ENCODE results near the gene TWIST1. TPM values are rescaled to one million over a fixed set of nuclear protein-coding genes. Genes with fewer than 3 reads are reported as not detected.

Gene TWIST1
- total RNA-seq (ENCODE audit: low replicate concordance), result 28.7 and 33.2 TPM in 2 replicates

DNA sequence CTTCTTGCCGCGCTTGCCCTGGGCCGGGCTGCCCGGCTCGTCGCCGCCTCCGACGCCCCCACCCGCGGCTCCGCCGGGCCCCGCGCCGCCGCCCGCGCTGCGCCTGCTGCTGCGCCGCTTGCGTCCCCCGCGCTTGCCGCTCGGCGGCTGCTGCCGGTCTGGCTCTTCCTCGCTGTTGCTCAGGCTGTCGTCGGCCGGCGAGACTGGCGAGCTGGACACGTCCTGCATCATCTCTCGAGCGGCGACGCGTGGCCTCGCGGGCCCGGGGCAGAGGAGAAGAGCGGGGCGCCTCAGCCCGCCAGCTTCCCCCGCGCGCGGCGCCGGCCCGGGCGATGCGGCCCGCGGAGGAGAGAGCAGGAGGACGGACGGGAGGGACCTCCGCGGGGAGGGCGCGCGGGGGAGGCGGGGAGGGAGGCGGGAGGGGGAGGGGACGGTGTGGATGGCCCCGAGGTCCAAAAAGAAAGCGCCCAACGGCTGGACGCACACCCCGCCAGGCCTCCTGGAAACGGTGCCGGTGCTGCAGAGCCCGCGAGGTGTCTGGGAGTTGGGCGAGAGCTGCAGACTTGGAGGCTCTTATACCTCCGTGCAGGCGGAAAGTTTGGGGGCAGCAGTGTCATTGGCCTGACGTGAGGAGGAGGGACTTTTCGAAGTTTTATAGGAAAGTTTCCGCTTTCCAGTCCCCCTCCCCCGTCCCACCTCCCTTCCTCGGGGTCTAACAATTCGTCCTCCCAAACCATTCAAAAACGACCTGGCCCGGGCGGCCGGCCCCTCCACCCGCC is at the start of gene TWIST1:
Gene TWIST1, minus strand, starts transcription at position 546 of the 779 bp plus-strand sequence. Its CDS starts 315 bp downstream, at position 231.
- peak within 1 kb of the TSS; percentile 99 for H3K4me3 ChIP-seq (ENCODE audit: low read depth, low read length)
- no peak for TF ChIP-seq CTCF (IDR thresholded peaks at IDR 0.05; ENCODE audit: insufficient read depth, low read length)
- DNase-seq (ENCODE audit: low read depth), result peak; percentile 85

GRCh38 chr7:19161671-19162070 is 44.2 kb upstream of the TWIST1 start:
- peak; percentile 16 for DNase-seq (ENCODE audit: low read depth)
- no peak overlapping the region for H3K4me3 ChIP-seq (ENCODE audit: low read depth, low read length)
- TF ChIP-seq CTCF (IDR thresholded peaks at IDR 0.05; ENCODE audit: insufficient read depth, low read length), result no peak

DNA sequence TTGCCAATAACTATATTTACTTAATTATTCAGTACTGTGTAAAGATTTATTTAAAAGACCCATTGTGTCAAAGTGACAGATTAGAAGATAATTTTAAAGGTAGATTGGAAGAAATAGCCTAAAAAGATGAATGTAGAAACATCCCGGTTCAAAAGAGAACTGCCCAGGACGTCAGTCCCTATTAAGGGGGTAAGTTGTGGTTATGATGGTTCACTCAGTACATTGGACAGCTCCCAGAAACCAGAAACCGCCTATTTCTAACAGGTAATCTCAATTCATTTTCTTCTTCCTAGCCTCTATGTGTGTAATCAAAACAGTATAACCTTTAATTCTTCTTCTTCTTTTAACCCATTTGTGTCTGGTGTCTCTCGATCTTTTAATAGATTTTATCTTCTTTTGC is 29.3 kb upstream of the TWIST1 start:
- H3K4me3 ChIP-seq (ENCODE audit: low read depth, low read length), result no peak overlapping the region
- peak; percentile 50 for DNase-seq (ENCODE audit: low read depth)
- TF ChIP-seq CTCF (IDR thresholded peaks at IDR 0.05; ENCODE audit: insufficient read depth, low read length), result no peak

GRCh38 chr7:19145434-19146115 is 28.1 kb upstream of the TWIST1 start:
- DNase-seq (ENCODE audit: low read depth), result no peak
- no peak for TF ChIP-seq CTCF (IDR thresholded peaks at IDR 0.05; ENCODE audit: insufficient read depth, low read length)

DNA sequence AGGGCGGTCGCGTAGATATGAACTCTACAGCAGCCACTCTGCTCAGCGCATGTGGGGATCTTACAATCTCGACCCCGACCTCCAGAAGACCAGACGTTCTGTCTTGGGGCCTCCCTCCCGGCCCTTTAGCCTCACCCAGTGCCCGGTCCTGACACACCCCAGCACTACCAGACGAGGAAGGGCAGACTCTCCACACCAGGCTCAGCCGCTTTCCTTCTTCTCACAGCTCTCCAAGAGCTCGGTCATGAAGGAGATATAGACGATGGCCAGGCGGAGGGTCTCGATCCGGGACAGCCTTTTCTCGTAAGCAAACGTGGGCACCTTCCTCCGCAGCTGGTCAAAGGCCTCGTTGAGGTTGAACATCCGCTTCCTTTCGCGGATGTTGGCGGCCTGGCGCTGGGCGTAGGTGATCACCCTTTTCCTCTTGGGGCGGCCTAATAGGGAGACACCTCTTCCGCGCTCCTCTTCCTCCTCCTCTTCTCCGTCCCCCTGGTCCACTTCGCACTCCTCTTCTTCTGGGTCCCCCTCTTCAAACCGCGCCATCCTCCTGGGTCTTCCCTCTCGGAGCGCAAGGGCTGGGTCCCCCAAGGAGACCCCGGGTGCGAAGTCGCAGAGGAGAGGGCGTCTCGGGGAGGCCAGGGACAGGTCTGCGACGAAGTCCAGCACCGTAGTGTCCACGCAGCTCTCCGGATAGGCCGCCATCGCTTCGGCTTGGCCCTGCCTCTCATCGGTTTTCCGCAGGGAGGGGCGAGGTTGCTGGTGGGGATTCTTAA is 27.4 kb upstream of the TWIST1 start, which contains the start of gene FERD3L:
Gene FERD3L, minus strand, starts transcription at position 761 of the 773 bp plus-strand sequence. Its CDS starts 59 bp downstream, at position 702.
- DNase-seq (ENCODE audit: low read depth), result no peak
- no peak for TF ChIP-seq CTCF (IDR thresholded peaks at IDR 0.05; ENCODE audit: insufficient read depth, low read length)
- no peak within 1 kb of the TSS for H3K4me3 ChIP-seq (ENCODE audit: low read depth, low read length)

More at GRCh38 chr7:19145434-19146115, 28.1 kb upstream of the TWIST1 start:
- no peak overlapping the region for H3K4me3 ChIP-seq (ENCODE audit: low read depth, low read length)

GRCh38 chr7:19143881-19144574 is 26.6 kb upstream of the TWIST1 start:
- no peak for TF ChIP-seq CTCF (IDR thresholded peaks at IDR 0.05; ENCODE audit: insufficient read depth, low read length)
- no peak for DNase-seq (ENCODE audit: low read depth)
- peak overlapping the region; percentile 13 for H3K4me3 ChIP-seq (ENCODE audit: low read depth, low read length)

Measured in fibroblast of the aortic adventitia (primary cell).